ENCODE data around the gene NWD2.

The NWD2 gene

GRCh38 chr4:37320513-37321235 lies 76.1 kb downstream of the NWD2 start:
- DNase-seq (ENCODE audit: low read depth): no peak
- no peak for TF ChIP-seq CTCF (conservative IDR thresholded peaks at IDR 0.05; ENCODE audit: control insufficient read depth, insufficient read depth, low read depth, low read length)
- H3K4me3 ChIP-seq (ENCODE audit: control insufficient read depth, low read depth, low read length): no peak overlapping the region

- no peak overlapping the region for H3K4me3 ChIP-seq (ENCODE audit: control insufficient read depth, low read depth, low read length)
- no peak for DNase-seq (ENCODE audit: low read depth)
- TF ChIP-seq CTCF (conservative IDR thresholded peaks at IDR 0.05; ENCODE audit: control insufficient read depth, insufficient read depth, low read depth, low read length): no peak
Measured at GRCh38 chr4:37322122-37322521, 77.6 kb downstream of the NWD2 start.

- TF ChIP-seq CTCF (conservative IDR thresholded peaks at IDR 0.05; ENCODE audit: control insufficient read depth, insufficient read depth, low read depth, low read length): no peak
Measured at GRCh38 chr4:37324546-37324945, 80.0 kb downstream of the NWD2 start.

GRCh38 chr4:37326852-37327251 lies 82.3 kb downstream of the NWD2 start:
- DNase-seq (ENCODE audit: low read depth): no peak
- no peak overlapping the region for H3K4me3 ChIP-seq (ENCODE audit: control insufficient read depth, low read depth, low read length)
- no peak for TF ChIP-seq CTCF (conservative IDR thresholded peaks at IDR 0.05; ENCODE audit: control insufficient read depth, insufficient read depth, low read depth, low read length)

More at GRCh38 chr4:37324546-37324945, 80.0 kb downstream of the NWD2 start:
- no peak overlapping the region for H3K4me3 ChIP-seq (ENCODE audit: control insufficient read depth, low read depth, low read length)
- no peak for DNase-seq (ENCODE audit: low read depth)

GRCh38 chr4:37338972-37339371 lies 94.4 kb downstream of the NWD2 start:
- TF ChIP-seq CTCF (conservative IDR thresholded peaks at IDR 0.05; ENCODE audit: control insufficient read depth, insufficient read depth, low read depth, low read length): no peak
- no peak for DNase-seq (ENCODE audit: low read depth)
- H3K4me3 ChIP-seq (ENCODE audit: control insufficient read depth, low read depth, low read length): no peak overlapping the region

GRCh38 chr4:37358748-37359147 lies 114.2 kb downstream of the NWD2 start:
- no peak overlapping the region for H3K4me3 ChIP-seq (ENCODE audit: control insufficient read depth, low read depth, low read length)
- TF ChIP-seq CTCF (conservative IDR thresholded peaks at IDR 0.05; ENCODE audit: control insufficient read depth, insufficient read depth, low read depth, low read length): no peak
- no peak for DNase-seq (ENCODE audit: low read depth)

Measured in fibroblast of mammary gland (primary cell).